Peyer's patch (tissue), 4 donors: ENCODE results near the gene MBD4.

Source experiments
- POLR2A ChIP-seq, 2 donors: fragments of 450-650 bp; IDR thresholded peaks; one replicate each; pipeline ENCODE4 v1.5.1; 2017; ENCODE audit warnings: antibody characterized with exemption in 2 of 2, mild to moderate bottlenecking in 2 of 2, moderate library complexity in 2 of 2
- TF ChIP-seq, protein P1 (sequence below), 6 experiments: fragments of 450-650 bp in 4 of 6; fragments of 200-600 bp in 2 of 6; sonication (generic) in 1 of 6; IDR thresholded peaks; one replicate each; pipeline ENCODE4 v1.5.1; 2017 to 2019; ENCODE audit warnings: antibody characterized with exemption in 6 of 6, mild to moderate bottlenecking in 3 of 6, moderate library complexity in 1 of 6

- TF ChIP-seq, protein P1, sequence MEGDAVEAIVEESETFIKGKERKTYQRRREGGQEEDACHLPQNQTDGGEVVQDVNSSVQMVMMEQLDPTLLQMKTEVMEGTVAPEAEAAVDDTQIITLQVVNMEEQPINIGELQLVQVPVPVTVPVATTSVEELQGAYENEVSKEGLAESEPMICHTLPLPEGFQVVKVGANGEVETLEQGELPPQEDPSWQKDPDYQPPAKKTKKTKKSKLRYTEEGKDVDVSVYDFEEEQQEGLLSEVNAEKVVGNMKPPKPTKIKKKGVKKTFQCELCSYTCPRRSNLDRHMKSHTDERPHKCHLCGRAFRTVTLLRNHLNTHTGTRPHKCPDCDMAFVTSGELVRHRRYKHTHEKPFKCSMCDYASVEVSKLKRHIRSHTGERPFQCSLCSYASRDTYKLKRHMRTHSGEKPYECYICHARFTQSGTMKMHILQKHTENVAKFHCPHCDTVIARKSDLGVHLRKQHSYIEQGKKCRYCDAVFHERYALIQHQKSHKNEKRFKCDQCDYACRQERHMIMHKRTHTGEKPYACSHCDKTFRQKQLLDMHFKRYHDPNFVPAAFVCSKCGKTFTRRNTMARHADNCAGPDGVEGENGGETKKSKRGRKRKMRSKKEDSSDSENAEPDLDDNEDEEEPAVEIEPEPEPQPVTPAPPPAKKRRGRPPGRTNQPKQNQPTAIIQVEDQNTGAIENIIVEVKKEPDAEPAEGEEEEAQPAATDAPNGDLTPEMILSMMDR (IDR thresholded peaks at IDR 0.05) = no peak
- TF ChIP-seq POLR2A (IDR thresholded peaks at IDR 0.05) = no peak
These were observed 39.8 kb downstream of the MBD4 start for GRCh38 chr3:129399895-129400357.
